Ishikawa (cell line): ENCODE measurements around the gene NRXN3.

Source experiments
- CEBPB ChIP-seq: IDR thresholded peaks from 2 replicates; pipeline ENCODE4 v1.6.1; 2012
- EGR1 ChIP-seq: IDR thresholded peaks from 2 replicates; pipeline ENCODE4 v1.6.1; 2012
- EP300 ChIP-seq: IDR thresholded peaks from 2 replicates; pipeline ENCODE4 v1.6.1; 2012; ENCODE audit warnings: borderline replicate concordance
- FOXM1 ChIP-seq: IDR thresholded peaks from 2 replicates; pipeline ENCODE4 v1.6.1; 2012; ENCODE audit warnings: low read depth, borderline replicate concordance
- MAX ChIP-seq: IDR thresholded peaks from 2 replicates; pipeline ENCODE4 v1.6.1; 2012
- NFIC ChIP-seq: IDR thresholded peaks from 2 replicates; pipeline ENCODE4 v1.6.1; 2012
- TAF1 ChIP-seq: IDR thresholded peaks from 2 replicates; pipeline ENCODE4 v1.6.1; 2012; ENCODE audit warnings: low read depth, mild to moderate bottlenecking
- TCF12 ChIP-seq: IDR thresholded peaks from 2 replicates; pipeline ENCODE4 v1.6.1; 2012; ENCODE audit warnings: low read depth
- TEAD4 ChIP-seq: IDR thresholded peaks from 2 replicates; pipeline ENCODE4 v1.6.1; 2012
- YY1 ChIP-seq: IDR thresholded peaks from 2 replicates; pipeline ENCODE4 v1.6.1; 2012; ENCODE audit warnings: low read depth
- TF ChIP-seq, protein P1 (sequence below): IDR thresholded peaks from 2 replicates; pipeline ENCODE4 v1.6.1; 2012; ENCODE audit warnings: low read depth, mild to moderate bottlenecking

- TF ChIP-seq TCF12: no peak
- TF ChIP-seq EP300: no peak
- TF ChIP-seq, protein P1, sequence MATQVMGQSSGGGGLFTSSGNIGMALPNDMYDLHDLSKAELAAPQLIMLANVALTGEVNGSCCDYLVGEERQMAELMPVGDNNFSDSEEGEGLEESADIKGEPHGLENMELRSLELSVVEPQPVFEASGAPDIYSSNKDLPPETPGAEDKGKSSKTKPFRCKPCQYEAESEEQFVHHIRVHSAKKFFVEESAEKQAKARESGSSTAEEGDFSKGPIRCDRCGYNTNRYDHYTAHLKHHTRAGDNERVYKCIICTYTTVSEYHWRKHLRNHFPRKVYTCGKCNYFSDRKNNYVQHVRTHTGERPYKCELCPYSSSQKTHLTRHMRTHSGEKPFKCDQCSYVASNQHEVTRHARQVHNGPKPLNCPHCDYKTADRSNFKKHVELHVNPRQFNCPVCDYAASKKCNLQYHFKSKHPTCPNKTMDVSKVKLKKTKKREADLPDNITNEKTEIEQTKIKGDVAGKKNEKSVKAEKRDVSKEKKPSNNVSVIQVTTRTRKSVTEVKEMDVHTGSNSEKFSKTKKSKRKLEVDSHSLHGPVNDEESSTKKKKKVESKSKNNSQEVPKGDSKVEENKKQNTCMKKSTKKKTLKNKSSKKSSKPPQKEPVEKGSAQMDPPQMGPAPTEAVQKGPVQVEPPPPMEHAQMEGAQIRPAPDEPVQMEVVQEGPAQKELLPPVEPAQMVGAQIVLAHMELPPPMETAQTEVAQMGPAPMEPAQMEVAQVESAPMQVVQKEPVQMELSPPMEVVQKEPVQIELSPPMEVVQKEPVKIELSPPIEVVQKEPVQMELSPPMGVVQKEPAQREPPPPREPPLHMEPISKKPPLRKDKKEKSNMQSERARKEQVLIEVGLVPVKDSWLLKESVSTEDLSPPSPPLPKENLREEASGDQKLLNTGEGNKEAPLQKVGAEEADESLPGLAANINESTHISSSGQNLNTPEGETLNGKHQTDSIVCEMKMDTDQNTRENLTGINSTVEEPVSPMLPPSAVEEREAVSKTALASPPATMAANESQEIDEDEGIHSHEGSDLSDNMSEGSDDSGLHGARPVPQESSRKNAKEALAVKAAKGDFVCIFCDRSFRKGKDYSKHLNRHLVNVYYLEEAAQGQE: no peak
- TF ChIP-seq TEAD4: no peak
- no peak for TF ChIP-seq FOXM1
- TF ChIP-seq MAX: no peak
- no peak for TF ChIP-seq NFIC
- TF ChIP-seq CEBPB: no peak
- no peak for TF ChIP-seq TAF1
- TF ChIP-seq YY1: no peak
- TF ChIP-seq EGR1: no peak
These were observed 1111.3 kb downstream of the NRXN3 start for GRCh38 chr14:79281244-79282152.
